OCI-LY1 (cell line): Measurements from ENCODE around the gene WDR11.

Experiments
- EZH2 ChIP-seq: fragments of 200-600 bp; sonication (generic), shearing (Covaris generic); IDR thresholded peaks from 2 replicates; pipeline ENCODE4 v1.8.0; 2017; ENCODE audit warnings: borderline replicate concordance, mixed run types, mild to moderate bottlenecking, antibody characterized with exemption, low read length, moderate library complexity, mixed read lengths
- TF ChIP-seq, protein P1 (sequence below): fragments of 200-600 bp; sonication (generic), shearing (Covaris generic); IDR thresholded peaks from 2 replicates; pipeline ENCODE4 v1.5.1; 2017; ENCODE audit warnings: mild to moderate bottlenecking, antibody characterized with exemption, low read length, moderate library complexity, mixed read lengths

GRCh38 chr10:120940299-120940900, 89.2 kb downstream of the WDR11 start:
- no peak for TF ChIP-seq EZH2
- TF ChIP-seq, protein P1, sequence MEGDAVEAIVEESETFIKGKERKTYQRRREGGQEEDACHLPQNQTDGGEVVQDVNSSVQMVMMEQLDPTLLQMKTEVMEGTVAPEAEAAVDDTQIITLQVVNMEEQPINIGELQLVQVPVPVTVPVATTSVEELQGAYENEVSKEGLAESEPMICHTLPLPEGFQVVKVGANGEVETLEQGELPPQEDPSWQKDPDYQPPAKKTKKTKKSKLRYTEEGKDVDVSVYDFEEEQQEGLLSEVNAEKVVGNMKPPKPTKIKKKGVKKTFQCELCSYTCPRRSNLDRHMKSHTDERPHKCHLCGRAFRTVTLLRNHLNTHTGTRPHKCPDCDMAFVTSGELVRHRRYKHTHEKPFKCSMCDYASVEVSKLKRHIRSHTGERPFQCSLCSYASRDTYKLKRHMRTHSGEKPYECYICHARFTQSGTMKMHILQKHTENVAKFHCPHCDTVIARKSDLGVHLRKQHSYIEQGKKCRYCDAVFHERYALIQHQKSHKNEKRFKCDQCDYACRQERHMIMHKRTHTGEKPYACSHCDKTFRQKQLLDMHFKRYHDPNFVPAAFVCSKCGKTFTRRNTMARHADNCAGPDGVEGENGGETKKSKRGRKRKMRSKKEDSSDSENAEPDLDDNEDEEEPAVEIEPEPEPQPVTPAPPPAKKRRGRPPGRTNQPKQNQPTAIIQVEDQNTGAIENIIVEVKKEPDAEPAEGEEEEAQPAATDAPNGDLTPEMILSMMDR = no peak
